ENCODE measurements around the gene PCDH9. TPM values are rescaled to one million over a fixed set of nuclear protein-coding genes. Genes with fewer than 3 reads are reported as not detected.

Gene PCDH9
- total RNA-seq, 1 experiment from 2014 or later: 0.11 TPM

GRCh38 chr13:66530158-66530557, 700.0 kb downstream of the PCDH9 start:
- DNase-seq: no peak
- ChIA-PET POLR2A (no interaction called here), CTCF (no interaction called here)
- H3K36me3 Mint-ChIP-seq (ENCODE audit: insufficient read depth, unreplicated experiment): no peaks in the 10 kb centered on the region
- H3K27ac Mint-ChIP-seq (ENCODE audit: unreplicated experiment): no peak overlapping the region
- H3K9me3 ChIP-seq: no peaks in the 10 kb centered on the region
- H3K4me3 ChIP-seq (ENCODE audit: low read depth, low read length): no peak overlapping the region
- no peaks in the 10 kb centered on the region for H3K4me1 Mint-ChIP-seq (ENCODE audit: low read depth, unreplicated experiment)
- intact Hi-C loops (cut with micrococcal nuclease; ENCODE audit: unreplicated experiment): no loop called here
- no peaks in the 10 kb centered on the region for H3K36me3 ChIP-seq (ENCODE audit: control insufficient read depth, insufficient read depth, low read length)
- no TSS peak for BruUV-seq (replicated peaks)
- peaks cover 7% of the 10 kb centered on the region for H3K27me3 Mint-ChIP-seq (ENCODE audit: insufficient read depth, unreplicated experiment)
- H3K27me3 ChIP-seq (replicated peaks; ENCODE audit: control insufficient read depth, insufficient read depth, low read length): no peaks in the 10 kb centered on the region
- no peaks in the 10 kb centered on the region for H3K9me3 Mint-ChIP-seq (ENCODE audit: unreplicated experiment)
- H3K4me1 ChIP-seq: no peaks in the 10 kb centered on the region
- no peak for TF ChIP-seq CTCF (IDR thresholded peaks at IDR 0.05; ENCODE audit: insufficient read depth in 1 of 2, low read depth in 1 of 2, low read length in 1 of 2, severe bottlenecking in 1 of 2, unreplicated experiment in 1 of 2)
- H3K4me3 Mint-ChIP-seq (ENCODE audit: unreplicated experiment): no peak overlapping the region

DNA sequence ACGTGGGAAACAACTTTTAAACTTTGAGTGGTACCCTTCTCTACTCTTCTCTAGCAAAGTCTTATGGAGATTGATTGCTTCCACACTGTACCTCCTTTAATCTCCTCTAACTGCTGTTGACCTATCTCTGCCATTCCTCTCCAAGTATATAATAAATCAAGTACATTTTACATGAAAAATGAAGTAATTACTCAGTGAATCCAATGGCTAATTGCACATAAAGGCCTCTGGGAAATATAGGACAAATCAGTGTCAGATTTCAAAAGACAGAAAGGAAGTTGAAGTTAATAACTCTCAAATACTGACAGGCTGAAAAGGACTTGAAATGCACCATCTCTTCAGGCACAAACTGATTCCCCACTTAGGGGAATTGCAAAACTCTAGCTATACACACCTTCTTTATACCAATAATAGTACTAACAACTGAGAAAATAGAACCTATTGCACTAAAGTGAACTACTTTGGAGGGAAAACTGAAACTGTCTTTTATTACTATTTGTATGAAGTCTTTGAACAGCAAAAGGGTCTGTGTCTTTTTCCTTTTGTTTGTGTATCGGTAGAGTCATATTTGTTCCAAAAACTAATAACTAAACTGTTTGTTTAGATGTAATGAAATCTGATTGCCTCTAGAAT, 701.1 kb downstream of the PCDH9 start:
- Histone ChIP-seq H3K36me3 (ENCODE audit: control insufficient read depth, insufficient read depth, low read length) (no peaks in the 10 kb centered on the region), H3K4me3 (ENCODE audit: low read depth, low read length) (no peak overlapping the region), H3K27me3 (replicated peaks; ENCODE audit: control insufficient read depth, insufficient read depth, low read length) (no peaks in the 10 kb centered on the region), H3K4me1 (no peaks in the 10 kb centered on the region), H3K9me3 (no peaks in the 10 kb centered on the region)
- POLR2A ChIA-PET: no interaction called here
- H3K9me3 Mint-ChIP-seq (ENCODE audit: unreplicated experiment): no peaks in the 10 kb centered on the region
- intact Hi-C loops (cut with micrococcal nuclease; ENCODE audit: unreplicated experiment): no loop called here
- CTCF ChIA-PET: no interaction called here
- H3K27ac Mint-ChIP-seq (ENCODE audit: unreplicated experiment): no peak overlapping the region
- H3K4me1 Mint-ChIP-seq (ENCODE audit: low read depth, unreplicated experiment): no peaks in the 10 kb centered on the region
- TF ChIP-seq CTCF (IDR thresholded peaks at IDR 0.05; ENCODE audit: insufficient read depth in 1 of 2, low read depth in 1 of 2, low read length in 1 of 2, severe bottlenecking in 1 of 2, unreplicated experiment in 1 of 2): no peak
- H3K27me3 Mint-ChIP-seq (ENCODE audit: insufficient read depth, unreplicated experiment): peaks cover 9% of the 10 kb centered on the region
- no TSS peak for BruUV-seq (replicated peaks)
- DNase-seq: no peak
- H3K4me3 Mint-ChIP-seq (ENCODE audit: unreplicated experiment): no peak overlapping the region
- no peaks in the 10 kb centered on the region for H3K36me3 Mint-ChIP-seq (ENCODE audit: insufficient read depth, unreplicated experiment)

DNA sequence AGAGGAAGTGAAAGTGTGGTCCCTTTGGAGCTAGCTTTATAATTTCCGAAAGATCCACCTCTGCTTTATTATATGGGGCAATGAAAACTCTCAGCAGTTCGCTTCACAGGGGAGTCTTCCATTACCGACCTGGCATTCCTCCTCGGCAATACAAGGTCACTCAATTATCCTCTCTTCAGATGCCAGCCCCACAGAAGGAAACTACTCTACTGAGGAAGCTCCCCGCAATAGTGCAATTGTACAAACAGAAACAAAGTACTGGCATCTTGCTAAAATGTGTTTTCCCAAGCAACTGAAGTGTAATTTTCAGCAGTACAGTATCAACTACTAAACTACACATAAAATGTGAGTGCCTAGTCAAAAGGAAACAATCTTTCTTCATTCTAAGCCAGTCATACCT, 702.0 kb downstream of the PCDH9 start:
- Mint-ChIP-seq H3K27me3 (ENCODE audit: insufficient read depth, unreplicated experiment) (peaks cover 7% of the 10 kb centered on the region), H3K27ac (ENCODE audit: unreplicated experiment) (no peak overlapping the region), H3K4me3 (ENCODE audit: unreplicated experiment) (no peak overlapping the region), H3K4me1 (ENCODE audit: low read depth, unreplicated experiment) (no peaks in the 10 kb centered on the region), H3K9me3 (ENCODE audit: unreplicated experiment) (no peaks in the 10 kb centered on the region), H3K36me3 (ENCODE audit: insufficient read depth, unreplicated experiment) (no peaks in the 10 kb centered on the region)
- Histone ChIP-seq H3K36me3 (ENCODE audit: control insufficient read depth, insufficient read depth, low read length) (no peaks in the 10 kb centered on the region), H3K9me3 (no peaks in the 10 kb centered on the region), H3K4me3 (ENCODE audit: low read depth, low read length) (no peak overlapping the region), H3K27me3 (replicated peaks; ENCODE audit: control insufficient read depth, insufficient read depth, low read length) (no peaks in the 10 kb centered on the region), H3K4me1 (no peaks in the 10 kb centered on the region)
- intact Hi-C loops (cut with micrococcal nuclease; ENCODE audit: unreplicated experiment): no loop called here
- POLR2A ChIA-PET: no interaction called here
- no peak for TF ChIP-seq CTCF (IDR thresholded peaks at IDR 0.05; ENCODE audit: insufficient read depth in 1 of 2, low read depth in 1 of 2, low read length in 1 of 2, severe bottlenecking in 1 of 2, unreplicated experiment in 1 of 2)
- no peak for DNase-seq
- BruUV-seq (replicated peaks): no TSS peak
- CTCF ChIA-PET: no interaction called here

Measured in Caco-2 (cell line).